ENCODE measurements around the gene CERK.
A peak's percentile ranks its signal among the peaks of the same experiment; 100 is the strongest.
"Not testable (repeated sequence)": the region's sequence is repeated elsewhere in the genome, so short reads cannot be mapped to it uniquely, and the experiment has no call there.

The CERK gene, protein sequence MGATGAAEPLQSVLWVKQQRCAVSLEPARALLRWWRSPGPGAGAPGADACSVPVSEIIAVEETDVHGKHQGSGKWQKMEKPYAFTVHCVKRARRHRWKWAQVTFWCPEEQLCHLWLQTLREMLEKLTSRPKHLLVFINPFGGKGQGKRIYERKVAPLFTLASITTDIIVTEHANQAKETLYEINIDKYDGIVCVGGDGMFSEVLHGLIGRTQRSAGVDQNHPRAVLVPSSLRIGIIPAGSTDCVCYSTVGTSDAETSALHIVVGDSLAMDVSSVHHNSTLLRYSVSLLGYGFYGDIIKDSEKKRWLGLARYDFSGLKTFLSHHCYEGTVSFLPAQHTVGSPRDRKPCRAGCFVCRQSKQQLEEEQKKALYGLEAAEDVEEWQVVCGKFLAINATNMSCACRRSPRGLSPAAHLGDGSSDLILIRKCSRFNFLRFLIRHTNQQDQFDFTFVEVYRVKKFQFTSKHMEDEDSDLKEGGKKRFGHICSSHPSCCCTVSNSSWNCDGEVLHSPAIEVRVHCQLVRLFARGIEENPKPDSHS

GRCh38 chr22:46737976-46738646, at the start of gene CERK:
Gene CERK (minus strand): TSS chr22:46738252. CDS start chr22:46738148, 104 bp downstream.
- Mint-ChIP-seq H3K4me3 (peak within 1 kb of the TSS; percentile 97), H3K27ac (peak within 1 kb of the TSS; percentile 97), H3K9me3 (peaks cover 4% of the 10 kb centered on the region), H3K4me1 (peaks cover 49% of the 10 kb centered on the region), H3K36me3 (peaks cover 37% of the 10 kb centered on the region)
- DNase-seq (ENCODE audit: low spot score in 2 of 2) = peak; percentile 32 to 76
- ATAC-seq = peak; percentile 63

- Mint-ChIP-seq H3K36me3 (peaks cover 53% of the 10 kb centered on the region), H3K9me3 (no peaks in the 10 kb centered on the region), H3K4me3 (no peak overlapping the region), H3K4me1 (peaks cover 55% of the 10 kb centered on the region), H3K27ac (no peak overlapping the region)
- ATAC-seq = no peak
- no peak for DNase-seq (ENCODE audit: low spot score in 2 of 2)
Observed at GRCh38 chr22:46783721-46784120, 45.7 kb upstream of the CERK start.

GRCh38 chr22:46782200-46782599, 44.1 kb upstream of the CERK start:
- H3K36me3 Mint-ChIP-seq = peaks cover 58% of the 10 kb centered on the region
- peak overlapping the region; percentile 78 for H3K27ac Mint-ChIP-seq
- not testable (repeated sequence) for DNase-seq (ENCODE audit: low spot score in 2 of 2); H3K9me3 Mint-ChIP-seq; ATAC-seq; H3K4me3 Mint-ChIP-seq
- peaks cover 53% of the 10 kb centered on the region for H3K4me1 Mint-ChIP-seq

- Mint-ChIP-seq H3K4me1 (peaks cover 58% of the 10 kb centered on the region), H3K9me3 (no peaks in the 10 kb centered on the region), H3K27ac (peak overlapping the region; percentile 78), H3K36me3 (peaks cover 58% of the 10 kb centered on the region), H3K4me3 (no peak overlapping the region)
- DNase-seq (ENCODE audit: low spot score in 2 of 2) (no peak), ATAC-seq (no peak)
Observed at GRCh38 chr22:46781291-46781690, 43.2 kb upstream of the CERK start.

DNA sequence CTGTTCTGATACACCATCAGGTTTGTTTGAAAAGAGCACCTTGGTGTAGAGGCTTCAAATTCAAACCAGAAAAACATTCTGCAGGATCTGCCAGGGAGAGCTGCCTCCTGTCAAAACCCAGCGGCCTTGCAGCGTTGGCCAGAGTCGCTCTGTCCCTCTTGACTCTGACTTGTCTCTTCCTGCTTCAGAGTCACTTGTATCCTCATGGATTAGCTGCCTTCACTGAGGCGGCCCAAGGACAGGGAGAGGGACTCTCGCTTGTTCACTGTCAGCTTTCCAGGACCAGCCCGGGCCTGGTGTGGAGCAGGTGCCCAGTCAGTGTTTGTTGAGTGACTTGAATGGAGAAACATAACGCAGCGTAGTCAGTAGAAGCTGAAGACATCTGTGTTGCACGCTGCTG, 42.4 kb upstream of the CERK start:
- H3K4me1 Mint-ChIP-seq = peaks cover 66% of the 10 kb centered on the region
- H3K36me3 Mint-ChIP-seq = peaks cover 57% of the 10 kb centered on the region
- H3K9me3 Mint-ChIP-seq = no peaks in the 10 kb centered on the region
- DNase-seq (ENCODE audit: low spot score in 2 of 2) = no peak
- no peak overlapping the region for H3K4me3 Mint-ChIP-seq
- H3K27ac Mint-ChIP-seq = peak overlapping the region; percentile 78
- no peak for ATAC-seq

- Mint-ChIP-seq H3K27ac (peak overlapping the region; percentile 78), H3K9me3 (no peaks in the 10 kb centered on the region), H3K4me1 (peaks cover 66% of the 10 kb centered on the region), H3K36me3 (peaks cover 64% of the 10 kb centered on the region), H3K4me3 (no peak overlapping the region)
- DNase-seq (ENCODE audit: low spot score in 2 of 2) (no peak), ATAC-seq (no peak)
Observed at GRCh38 chr22:46779651-46780050, 41.6 kb upstream of the CERK start.

- H3K36me3 Mint-ChIP-seq = peaks cover 70% of the 10 kb centered on the region
- peaks cover 72% of the 10 kb centered on the region for H3K4me1 Mint-ChIP-seq
- H3K4me3 Mint-ChIP-seq = no peak overlapping the region
- DNase-seq (ENCODE audit: low spot score in 2 of 2) (no peak), ATAC-seq (no peak)
- no peaks in the 10 kb centered on the region for H3K9me3 Mint-ChIP-seq
- H3K27ac Mint-ChIP-seq = peak overlapping the region; percentile 78
Observed at GRCh38 chr22:46779023-46779422, 41.0 kb upstream of the CERK start.

DNA sequence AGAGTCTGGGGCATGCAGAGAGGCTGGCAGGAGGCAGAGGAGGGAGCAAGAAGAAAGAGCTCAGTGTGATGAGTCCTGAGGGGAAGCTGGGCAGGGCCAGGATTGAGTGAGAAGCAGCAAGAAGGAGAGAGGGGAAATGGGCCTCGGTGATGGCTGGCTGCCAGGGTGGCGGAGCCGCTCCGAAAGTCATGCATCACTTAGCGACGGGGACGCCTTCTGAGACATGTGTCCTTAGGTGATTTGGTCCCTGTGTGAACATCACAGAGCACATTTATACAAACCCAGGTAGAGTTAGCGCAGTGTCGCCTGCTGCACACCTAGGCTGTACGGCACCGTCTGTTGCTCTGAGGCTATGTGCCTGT, 39.5 kb upstream of the CERK start:
- H3K9me3 Mint-ChIP-seq = no peaks in the 10 kb centered on the region
- peak overlapping the region; percentile 92 for H3K27ac Mint-ChIP-seq
- DNase-seq (ENCODE audit: low spot score in 2 of 2) = no peak
- H3K4me3 Mint-ChIP-seq = peak overlapping the region; percentile 81
- H3K36me3 Mint-ChIP-seq = peaks cover 76% of the 10 kb centered on the region
- H3K4me1 Mint-ChIP-seq = peaks cover 78% of the 10 kb centered on the region
- ATAC-seq = no peak

GRCh38 chr22:46776876-46777608, 39.0 kb upstream of the CERK start:
- DNase-seq (ENCODE audit: low spot score in 2 of 2) (no peak), ATAC-seq (no peak)
- Mint-ChIP-seq H3K4me1 (peaks cover 72% of the 10 kb centered on the region), H3K36me3 (peaks cover 73% of the 10 kb centered on the region), H3K4me3 (peak overlapping the region; percentile 81), H3K9me3 (no peaks in the 10 kb centered on the region), H3K27ac (peak overlapping the region; percentile 92)

DNA sequence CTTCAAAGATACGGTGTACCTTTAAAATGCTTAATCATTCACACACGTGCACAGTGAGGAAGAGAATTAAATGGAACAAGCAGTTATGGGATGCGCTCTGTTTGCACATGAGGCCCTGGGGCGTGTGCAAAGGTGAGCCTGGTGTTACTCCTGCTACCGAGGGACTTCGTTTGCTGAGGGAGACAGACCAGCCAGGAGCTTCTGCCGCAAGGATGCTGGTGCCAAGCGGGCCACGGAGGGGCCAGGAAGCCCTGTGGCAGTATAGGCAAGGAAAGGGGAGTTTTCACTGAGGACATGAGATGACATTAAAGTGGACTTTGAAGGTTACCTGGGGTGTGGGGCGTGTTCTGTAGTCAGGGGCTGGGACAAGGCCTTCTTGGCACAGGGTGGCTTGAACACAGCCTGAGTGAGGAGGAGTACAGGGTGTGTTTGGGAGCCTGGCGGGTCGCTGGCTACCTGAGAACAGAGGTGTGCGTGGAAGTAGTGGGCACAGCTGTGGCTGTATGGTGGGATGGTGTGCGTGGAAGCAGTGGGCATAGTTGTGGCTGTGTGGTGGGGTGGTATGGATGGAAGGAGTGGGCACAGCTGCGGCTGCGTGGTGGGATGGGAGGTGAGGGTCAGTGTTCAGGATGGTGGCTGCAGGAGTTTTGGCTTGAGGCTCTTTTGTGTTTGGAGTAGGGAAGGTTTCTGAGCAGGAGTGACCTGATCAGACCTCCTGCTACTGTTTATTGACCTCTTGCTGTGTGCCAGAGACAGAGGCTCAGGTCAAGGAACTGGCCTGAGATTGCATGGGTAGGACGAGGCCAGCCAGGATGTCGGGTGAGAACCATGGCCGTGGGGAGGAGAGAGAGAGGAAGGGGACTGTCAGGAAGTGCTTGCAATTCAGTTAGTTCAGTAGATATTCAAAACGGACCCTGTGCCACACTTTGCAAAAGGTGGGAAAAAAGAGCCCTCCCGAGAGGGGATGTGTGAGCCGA, 38.1 kb upstream of the CERK start:
- no peak for ATAC-seq
- Mint-ChIP-seq H3K36me3 (peaks cover 67% of the 10 kb centered on the region), H3K9me3 (no peaks in the 10 kb centered on the region), H3K27ac (peak overlapping the region; percentile 92), H3K4me3 (peak overlapping the region; percentile 81), H3K4me1 (peaks cover 68% of the 10 kb centered on the region)
- no peak for DNase-seq (ENCODE audit: low spot score in 2 of 2)

DNA sequence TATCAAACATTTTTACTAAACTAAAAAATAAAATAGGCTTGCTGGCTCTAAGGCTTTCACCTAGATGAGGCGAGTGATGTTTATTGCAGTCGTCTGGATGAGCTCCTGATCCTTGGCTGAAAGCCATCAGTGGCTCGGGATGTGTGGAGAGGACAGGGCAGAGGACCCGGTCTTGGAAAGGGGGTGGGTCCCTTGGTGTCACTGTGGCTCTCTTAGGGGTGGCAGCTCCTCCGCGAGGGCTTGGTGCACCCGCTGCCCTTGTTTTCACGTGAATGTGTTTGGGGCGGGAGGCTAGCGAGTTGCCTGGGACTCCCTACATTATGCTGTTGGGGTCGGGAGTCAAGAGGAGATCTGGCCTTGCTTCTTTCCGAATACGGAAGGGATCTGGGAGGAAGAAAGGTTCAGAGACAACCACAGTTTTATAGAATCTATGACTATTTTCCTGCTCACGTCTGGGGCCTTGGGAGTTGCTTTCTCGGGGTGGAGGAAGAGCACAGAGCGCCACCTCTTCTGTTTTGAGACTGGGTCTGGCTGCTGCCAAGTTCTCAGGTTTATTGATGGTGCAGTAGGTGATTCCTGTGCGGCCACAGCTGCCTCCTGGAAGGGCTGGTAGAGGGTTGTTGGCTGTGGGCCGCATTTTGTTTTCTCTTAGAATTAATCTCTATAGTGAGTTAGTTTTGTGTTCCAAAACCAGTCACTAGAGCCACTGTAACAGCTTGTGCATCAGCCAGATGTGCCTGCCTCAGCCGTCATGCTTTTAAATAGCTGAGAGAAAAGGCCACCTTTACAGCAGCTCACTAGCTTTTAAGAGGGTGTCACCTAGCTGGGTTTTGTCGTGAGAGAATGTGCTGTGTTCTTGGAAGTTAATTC, 37.2 kb upstream of the CERK start:
- DNase-seq (ENCODE audit: low spot score in 2 of 2) (no peak), ATAC-seq (no peak)
- Mint-ChIP-seq H3K9me3 (no peaks in the 10 kb centered on the region), H3K36me3 (peaks cover 67% of the 10 kb centered on the region), H3K4me1 (peaks cover 75% of the 10 kb centered on the region), H3K27ac (peak overlapping the region; percentile 92), H3K4me3 (peak overlapping the region; percentile 81)

DNA sequence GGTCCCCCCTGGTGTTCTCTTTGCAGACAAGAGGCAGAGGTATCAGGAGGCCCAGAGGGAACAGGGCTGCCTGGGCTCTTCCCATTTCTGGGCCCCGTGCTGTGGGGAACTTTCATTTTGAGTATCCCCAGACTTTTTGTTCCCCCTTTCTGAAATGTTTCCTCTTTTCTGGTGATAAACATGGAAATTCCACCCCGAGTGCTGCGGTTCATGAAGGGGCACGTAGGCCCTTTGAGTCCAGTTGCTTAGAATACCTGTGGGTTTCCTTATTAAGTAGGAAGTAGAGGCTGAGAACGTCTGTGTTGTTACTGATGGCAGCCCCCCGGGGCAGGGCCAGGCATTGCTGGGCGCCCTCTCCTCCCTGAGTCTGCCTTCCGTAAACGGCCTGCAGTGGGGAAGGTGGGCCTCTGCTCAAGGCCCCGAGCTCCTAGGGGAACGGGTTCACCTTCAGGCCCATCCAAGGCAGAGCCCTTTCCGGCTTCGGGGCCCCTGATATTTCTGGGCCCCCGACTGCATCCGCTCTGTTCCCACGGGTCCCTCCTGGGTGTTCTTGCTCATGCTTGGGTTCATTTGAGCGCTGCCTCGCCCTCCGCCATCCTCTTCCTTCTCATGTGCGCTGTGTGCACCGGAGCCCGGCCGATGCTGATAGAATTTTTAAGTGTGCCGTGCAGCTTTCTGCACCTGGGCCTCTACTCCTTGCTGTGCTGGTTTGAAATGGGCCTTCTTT, 36.4 kb upstream of the CERK start:
- ATAC-seq (peak; percentile 52), DNase-seq (ENCODE audit: low spot score in 2 of 2) (no peak)
- H3K27ac Mint-ChIP-seq = peak overlapping the region; percentile 92
- peaks cover 62% of the 10 kb centered on the region for H3K36me3 Mint-ChIP-seq
- H3K4me3 Mint-ChIP-seq = peak overlapping the region; percentile 81
- no peaks in the 10 kb centered on the region for H3K9me3 Mint-ChIP-seq
- H3K4me1 Mint-ChIP-seq = peaks cover 77% of the 10 kb centered on the region

DNA sequence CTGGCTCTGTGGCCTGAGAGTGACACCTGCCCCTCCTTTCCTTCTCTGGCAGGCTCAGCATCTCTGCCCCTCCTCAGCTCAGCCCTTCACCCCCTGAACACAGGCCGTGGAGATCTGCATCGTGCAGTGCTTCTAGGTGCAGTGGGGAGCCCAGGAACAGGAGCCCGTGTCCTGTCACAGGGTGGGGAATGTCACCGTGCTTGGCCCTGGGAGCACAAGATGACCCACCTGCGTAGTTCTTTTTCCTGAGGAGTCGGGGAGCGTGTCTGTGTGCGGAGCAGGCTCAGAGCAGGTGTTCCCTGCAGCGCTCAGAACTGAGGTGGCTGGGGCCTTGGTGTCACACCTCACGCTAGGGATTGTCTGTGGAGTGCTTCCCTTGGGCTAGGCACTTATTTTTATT, 35.0 kb upstream of the CERK start:
- peaks cover 87% of the 10 kb centered on the region for H3K4me1 Mint-ChIP-seq
- peaks cover 70% of the 10 kb centered on the region for H3K36me3 Mint-ChIP-seq
- peak overlapping the region; percentile 92 for H3K27ac Mint-ChIP-seq
- ATAC-seq (no peak), DNase-seq (ENCODE audit: low spot score in 2 of 2) (no peak)
- H3K4me3 Mint-ChIP-seq = peak overlapping the region; percentile 81
- no peaks in the 10 kb centered on the region for H3K9me3 Mint-ChIP-seq
